Measurements from ENCODE around the gene BRD4.

DNA sequence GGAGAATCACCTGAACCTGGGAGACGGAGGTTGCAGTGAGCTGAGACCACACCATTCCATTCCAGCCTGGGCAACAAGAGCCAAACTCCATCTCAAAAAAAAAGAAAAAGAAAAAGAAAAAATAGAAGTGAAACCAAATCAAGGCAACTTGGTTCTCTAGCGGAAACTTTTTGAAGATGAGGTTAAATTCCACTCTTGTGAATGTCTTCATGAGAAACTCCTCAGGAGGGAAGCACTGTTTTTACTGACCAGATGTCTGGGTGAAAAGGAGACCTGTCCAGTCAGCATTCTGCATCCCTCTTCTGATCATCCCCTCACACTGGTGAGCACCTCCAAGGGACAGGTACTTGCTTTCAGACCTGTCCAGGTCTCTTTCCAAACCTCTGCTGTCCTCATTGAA lies 15.8 kb downstream of the BRD4 start:
- no peak for TF ChIP-seq CTCF (conservative IDR thresholded peaks at IDR 0.05 in 1 of 2, IDR thresholded peaks at IDR 0.05 in 1 of 2; ENCODE audit: low read depth in 1 of 2, low read length in 2 of 2)
- no peak for TF ChIP-seq EZH2 (IDR thresholded peaks at IDR 0.05; ENCODE audit: low read length, missing control alignments)

All from fibroblast of lung (primary cell).